Measurements from ENCODE around the gene FAM3D. TPM values are rescaled to one million over a fixed set of nuclear protein-coding genes. Genes with fewer than 3 reads are reported as not detected.

The FAM3D gene
- total and polyA plus RNA-seq, 10 of the 15 experiments (the other 5 are each of a cell fraction or from before 2014, with no cell fraction given) = 0.04 to 0.07 TPM; not detected in 8

DNA sequence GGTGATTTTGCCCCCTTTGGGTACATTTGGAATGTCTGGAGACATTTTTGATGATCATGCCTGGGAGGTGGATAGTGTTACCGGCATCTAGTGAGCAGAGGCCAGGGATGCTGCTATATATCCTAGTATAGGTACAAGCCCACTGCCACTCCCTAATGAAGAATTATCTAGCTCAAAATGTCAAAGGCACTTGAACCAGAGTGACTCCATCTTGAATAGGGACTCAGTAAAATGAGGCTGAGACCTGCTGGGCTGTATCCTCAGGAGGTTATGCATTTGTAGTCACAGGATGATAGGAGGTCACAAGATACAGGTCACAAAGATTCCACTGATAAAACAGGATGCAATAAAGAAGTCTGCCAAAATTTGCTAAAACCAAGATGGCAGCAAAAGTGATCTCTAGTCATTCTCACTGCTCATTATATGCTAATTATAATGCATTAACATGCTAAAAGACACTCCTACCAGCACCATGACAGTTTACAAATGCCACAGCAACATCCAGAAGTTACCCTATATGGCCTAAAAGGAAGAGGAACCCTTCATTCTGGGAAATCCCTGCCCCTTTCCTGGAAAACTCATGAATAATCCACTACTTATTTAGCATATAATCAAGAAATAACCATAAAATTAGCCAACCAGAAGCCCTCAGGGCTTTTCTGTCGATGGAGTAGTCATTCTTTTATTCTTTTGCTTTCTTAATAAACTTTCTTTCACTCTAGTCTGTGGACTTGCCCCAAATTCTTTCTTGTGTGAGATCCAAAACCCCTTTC, 40.0 kb upstream of the FAM3D start:
- Histone ChIP-seq H2AFZ (ENCODE audit: control insufficient read depth, low read depth, low read length) (no peak overlapping the region), H3K4me1 (ENCODE audit: control insufficient read depth, insufficient read depth, low read length) (no peaks in the 10 kb centered on the region), H3K4me2 (ENCODE audit: control insufficient read depth, insufficient read depth) (no peak overlapping the region), H4K20me1 (ENCODE audit: control insufficient read depth, insufficient read depth) (no peaks in the 10 kb centered on the region), H3K4me3 (no peak overlapping the region), H3K27me3 (replicated peaks in 1 of 2; ENCODE audit: control insufficient read depth in 2 of 2, insufficient read depth in 2 of 2, low read length in 1 of 2) (no peaks in the 10 kb centered on the region), H3K36me3 (ENCODE audit: control insufficient read depth in 2 of 2, insufficient read depth in 2 of 2, low read length in 1 of 2) (no peaks in the 10 kb centered on the region), H3K9ac (ENCODE audit: control insufficient read depth, insufficient read depth, low read length) (no peak overlapping the region), H3K79me2 (ENCODE audit: control insufficient read depth, insufficient read depth, low read length) (no peaks in the 10 kb centered on the region), H3K27ac (ENCODE audit: control insufficient read depth, insufficient read depth) (no peak overlapping the region), H3K9me3 (replicated peaks; ENCODE audit: control insufficient read depth, insufficient read depth, low read length) (no peaks in the 10 kb centered on the region)
- SMC1A ChIA-PET (ENCODE audit: uncharacterized antibody, unreplicated experiment) = interaction anchor here (0.6 kb wide), 1 partner anchor 10 kb away, joined by 3 read pairs; no protein-coding TSS in a partner anchor
- in situ Hi-C loops (cut with MboI) (no loop called here), intact Hi-C loops (cut with micrococcal nuclease; ENCODE audit: unreplicated experiment) (no loop called here)
- RAD21 ChIA-PET (ENCODE audit: unreplicated experiment) = no interaction called here
- 47% methylated on average over 2 of the region's 2 CpGs for WGBS (ENCODE audit: insufficient coverage, insufficient replicate concordance, low lambda C conversion rate, missing lambda C conversion rate)
- POLR2A ChIA-PET = no interaction called here
- TF ChIP-seq PAX5 (IDR thresholded peaks at IDR 0.05; ENCODE audit: borderline replicate concordance, low read depth, low read length) = no peak
- no peak for TF ChIP-seq IRF3 (IDR thresholded peaks at IDR 0.05)
- TF ChIP-seq FOS (IDR thresholded peaks at IDR 0.05; ENCODE audit: borderline replicate concordance, extremely low read depth, insufficient read length) = no peak
- TF ChIP-seq REST (IDR thresholded peaks at IDR 0.05; ENCODE audit: low read depth, low read length) = no peak
- no peak for TF ChIP-seq HDGF (IDR thresholded peaks at IDR 0.05)
- TF ChIP-seq KDM1A (IDR thresholded peaks at IDR 0.05; ENCODE audit: borderline replicate concordance) = no peak
- no peak for TF ChIP-seq BCLAF1 (IDR thresholded peaks at IDR 0.05)
- TF ChIP-seq ZZZ3 (IDR thresholded peaks at IDR 0.05; ENCODE audit: control insufficient read depth, insufficient read length, low read depth) = no peak
- TF ChIP-seq, protein P1, sequence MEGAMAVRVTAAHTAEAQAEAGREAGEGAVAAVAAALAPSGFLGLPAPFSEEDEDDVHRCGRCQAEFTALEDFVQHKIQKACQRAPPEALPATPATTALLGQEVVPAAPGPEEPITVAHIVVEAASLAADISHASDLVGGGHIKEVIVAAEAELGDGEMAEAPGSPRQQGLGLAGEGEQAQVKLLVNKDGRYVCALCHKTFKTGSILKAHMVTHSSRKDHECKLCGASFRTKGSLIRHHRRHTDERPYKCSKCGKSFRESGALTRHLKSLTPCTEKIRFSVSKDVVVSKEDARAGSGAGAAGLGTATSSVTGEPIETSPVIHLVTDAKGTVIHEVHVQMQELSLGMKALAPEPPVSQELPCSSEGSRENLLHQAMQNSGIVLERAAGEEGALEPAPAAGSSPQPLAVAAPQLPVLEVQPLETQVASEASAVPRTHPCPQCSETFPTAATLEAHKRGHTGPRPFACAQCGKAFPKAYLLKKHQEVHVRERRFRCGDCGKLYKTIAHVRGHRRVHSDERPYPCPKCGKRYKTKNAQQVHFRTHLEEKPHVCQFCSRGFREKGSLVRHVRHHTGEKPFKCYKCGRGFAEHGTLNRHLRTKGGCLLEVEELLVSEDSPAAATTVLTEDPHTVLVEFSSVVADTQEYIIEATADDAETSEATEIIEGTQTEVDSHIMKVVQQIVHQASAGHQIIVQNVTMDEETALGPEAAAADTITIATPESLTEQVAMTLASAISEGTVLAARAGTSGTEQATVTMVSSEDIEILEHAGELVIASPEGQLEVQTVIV (IDR thresholded peaks at IDR 0.05; ENCODE audit: borderline replicate concordance, partially characterized antibody) = no peak
- DNase-seq (ENCODE audit: low read depth, low spot score) (no peak), FAIRE-seq (no peak), ATAC-seq (no peak)
- CTCF ChIA-PET = no interaction called here
- BruUV-seq (replicated peaks) = no TSS peak
